BLaER1 (cell line): ENCODE results near the gene DDN.

Experiments used
- H3K27ac ChIP-seq: shearing (Covaris generic); formaldehyde crosslinking; 2 replicates; pipeline ENCODE4 v1.8.1; 2022
- H3K27me3 ChIP-seq: shearing (Covaris generic); formaldehyde crosslinking; 2 replicates; pipeline ENCODE4 v1.8.1; 2022
- H3K36me3 ChIP-seq: shearing (Covaris generic); formaldehyde crosslinking; 2 replicates; pipeline ENCODE4 v1.8.1; 2022
- H3K4me1 ChIP-seq: shearing (Covaris generic); formaldehyde crosslinking; 2 replicates; pipeline ENCODE4 v1.8.1; 2022
- H3K4me2 ChIP-seq: shearing (Covaris generic); formaldehyde crosslinking; 2 replicates; pipeline ENCODE4 v1.8.1; 2022
- H3K4me3 ChIP-seq: shearing (Covaris generic); formaldehyde crosslinking; 2 replicates; pipeline ENCODE4 v1.8.1; 2022
- H3K9ac ChIP-seq: shearing (Covaris generic); formaldehyde crosslinking; 2 replicates; pipeline ENCODE4 v1.8.1; 2022
- H3K9me3 ChIP-seq: shearing (Covaris generic); formaldehyde crosslinking; 2 replicates; pipeline ENCODE4 v1.8.1; 2022
- H4K20me1 ChIP-seq: shearing (Covaris generic); formaldehyde crosslinking; 2 replicates; pipeline ENCODE4 v1.8.1; 2022
- Cebpa-rat ChIP-seq: shearing (Covaris generic); IDR thresholded peaks from 2 replicates; pipeline ENCODE4 v1.8.1; 2022

DDN gene

GRCh38 chr12:48995086-48995879, 3.9 kb downstream of the DDN start:
- TF ChIP-seq Cebpa-rat: no peak
- Histone ChIP-seq H3K36me3 (no peaks in the 10 kb centered on the region), H3K9me3 (no peaks in the 10 kb centered on the region), H3K4me3 (no peak overlapping the region), H3K27ac (no peak overlapping the region), H3K27me3 (peaks cover 67% of the 10 kb centered on the region), H3K4me2 (peak overlapping the region; percentile 66), H3K9ac (no peak overlapping the region), H3K4me1 (peaks cover 62% of the 10 kb centered on the region), H4K20me1 (peaks cover 24% of the 10 kb centered on the region)

DNA sequence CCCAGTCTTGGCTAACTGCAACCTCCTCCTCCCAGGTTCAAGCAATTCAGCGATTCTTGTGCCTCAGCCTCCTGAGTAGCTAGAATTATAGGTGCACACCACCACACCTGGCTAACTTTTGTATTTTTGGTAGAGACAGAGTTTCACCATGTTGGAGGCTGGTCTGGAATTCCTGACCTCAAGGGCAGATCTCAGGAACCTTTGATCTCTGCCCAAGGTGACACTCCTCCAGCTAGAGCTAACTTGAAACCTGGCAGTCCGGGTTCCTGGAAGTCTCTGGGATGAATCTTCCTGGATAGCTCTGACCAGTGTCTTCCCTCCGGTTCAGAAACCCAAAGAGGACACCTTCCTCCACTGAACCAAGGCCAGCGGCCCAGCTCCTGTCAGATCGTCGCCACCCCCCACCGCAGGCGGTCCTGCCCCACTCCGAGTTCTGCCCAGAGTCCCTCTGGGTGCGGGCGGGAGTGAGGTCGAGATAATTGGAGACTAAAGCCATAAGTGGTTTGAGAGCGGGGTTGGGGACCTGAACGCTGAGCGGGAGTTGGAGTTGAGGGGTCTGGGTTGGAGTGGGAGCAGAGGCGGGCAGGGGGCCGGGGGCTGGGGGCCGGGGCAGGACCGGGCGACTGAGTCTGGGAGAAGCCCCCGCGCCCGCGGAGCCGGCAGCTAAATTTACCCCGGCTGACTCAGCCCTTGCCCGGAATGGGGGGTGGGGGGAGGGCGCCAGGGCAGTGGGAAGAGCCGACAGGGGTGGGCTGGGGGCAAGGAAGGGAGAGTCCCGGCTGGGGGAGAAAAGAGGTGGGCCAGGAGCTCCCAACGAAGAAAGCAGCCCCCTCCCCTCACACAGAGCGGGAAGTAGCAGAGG, 4.7 kb downstream of the DDN start:
- no peaks in the 10 kb centered on the region for H3K36me3 ChIP-seq
- peaks cover 59% of the 10 kb centered on the region for H3K27me3 ChIP-seq
- no peaks in the 10 kb centered on the region for H3K9me3 ChIP-seq
- 0 out of 2 replicates have a peak overlapping the region, but pooled peaks have one; percentile 66 for H3K4me2 ChIP-seq
- no peak for TF ChIP-seq Cebpa-rat
- no peak overlapping the region for H3K9ac ChIP-seq
- peaks cover 18% of the 10 kb centered on the region; the same call in 1 of the 2 replicates for H4K20me1 ChIP-seq
- H3K27ac ChIP-seq: no peak overlapping the region
- peaks cover 54% of the 10 kb centered on the region for H3K4me1 ChIP-seq
- no peak overlapping the region for H3K4me3 ChIP-seq

- Histone ChIP-seq H3K9me3 (no peaks in the 10 kb centered on the region), H3K4me1 (peaks cover 49% of the 10 kb centered on the region), H3K36me3 (no peaks in the 10 kb centered on the region), H4K20me1 (peaks cover 18% of the 10 kb centered on the region; the same call in 1 of the 2 replicates), H3K9ac (no peak overlapping the region), H3K27ac (no peak overlapping the region), H3K4me2 (no peak overlapping the region), H3K4me3 (no peak overlapping the region), H3K27me3 (peaks cover 52% of the 10 kb centered on the region)
- no peak for TF ChIP-seq Cebpa-rat
Measured at GRCh38 chr12:48993787-48994186, 5.4 kb downstream of the DDN start.

GRCh38 chr12:48991247-48992050, 7.7 kb downstream of the DDN start:
- peaks cover 29% of the 10 kb centered on the region for H3K27me3 ChIP-seq
- no peak overlapping the region for H3K9ac ChIP-seq

GRCh38 chr12:48990552-48990951, 8.6 kb downstream of the DDN start:
- no peak for TF ChIP-seq Cebpa-rat
- H3K27ac ChIP-seq: no peak overlapping the region
- no peak overlapping the region for H3K4me3 ChIP-seq
- peak overlapping the region; percentile 23 for H3K4me2 ChIP-seq
- H3K9ac ChIP-seq: no peak overlapping the region
- H3K36me3 ChIP-seq: no peaks in the 10 kb centered on the region
- 0 out of 2 replicates have a peak, but pooled peaks cover under 1% of the 10 kb centered on the region for H4K20me1 ChIP-seq
- H3K9me3 ChIP-seq: no peaks in the 10 kb centered on the region
- H3K27me3 ChIP-seq: peaks cover 20% of the 10 kb centered on the region
- peaks cover 37% of the 10 kb centered on the region for H3K4me1 ChIP-seq

More at GRCh38 chr12:48991247-48992050, 7.7 kb downstream of the DDN start:
- peak overlapping the region; percentile 23 for H3K4me2 ChIP-seq
- H3K4me3 ChIP-seq: no peak overlapping the region
- H3K27ac ChIP-seq: no peak overlapping the region
- no peaks in the 10 kb centered on the region for H3K36me3 ChIP-seq
- H3K4me1 ChIP-seq: peaks cover 31% of the 10 kb centered on the region
- no peak for TF ChIP-seq Cebpa-rat
- H3K9me3 ChIP-seq: no peaks in the 10 kb centered on the region
- H4K20me1 ChIP-seq: peaks cover 9% of the 10 kb centered on the region; the same call in 1 of the 2 replicates

DNA sequence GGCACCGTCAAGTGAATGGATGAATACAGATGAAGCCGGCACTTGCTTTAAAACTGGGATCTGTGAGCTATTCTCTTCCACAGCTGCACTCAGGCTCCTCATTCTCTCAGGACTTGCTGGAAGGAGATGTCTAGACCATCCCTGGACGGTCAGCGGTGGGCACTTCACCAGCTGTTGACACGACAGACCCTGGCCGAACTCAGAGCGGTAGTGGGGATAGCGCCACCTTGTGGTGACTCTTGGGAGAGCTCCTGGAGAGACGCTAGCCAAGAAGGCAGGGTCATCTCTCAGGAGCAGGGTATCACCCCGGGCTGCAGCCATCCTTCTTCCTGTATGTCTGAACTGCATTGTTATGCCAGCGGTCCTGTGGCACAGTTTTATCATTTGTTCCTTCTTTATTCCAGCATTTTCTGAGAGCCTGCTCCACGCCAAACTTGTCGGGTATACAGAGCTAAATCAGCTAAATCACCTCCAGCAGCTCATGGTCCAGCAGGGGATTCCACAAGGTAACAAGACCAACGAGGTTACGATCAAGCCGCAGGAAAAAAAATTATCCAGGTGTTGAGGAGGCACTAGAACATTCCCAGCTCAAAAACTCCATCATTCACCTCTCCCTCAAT, 11.0 kb downstream of the DDN start:
- Histone ChIP-seq H3K4me3 (no peak overlapping the region), H3K27me3 (peaks cover 9% of the 10 kb centered on the region), H3K27ac (no peak overlapping the region), H3K4me1 (peaks cover 51% of the 10 kb centered on the region), H3K4me2 (no peak overlapping the region), H3K36me3 (no peaks in the 10 kb centered on the region), H3K9me3 (no peaks in the 10 kb centered on the region), H3K9ac (no peak overlapping the region), H4K20me1 (no peaks in the 10 kb centered on the region)
- TF ChIP-seq Cebpa-rat: no peak

- peaks cover 22% of the 10 kb centered on the region for H3K27me3 ChIP-seq
Measured at GRCh38 chr12:48986720-48987291, 12.4 kb downstream of the DDN start.

DNA sequence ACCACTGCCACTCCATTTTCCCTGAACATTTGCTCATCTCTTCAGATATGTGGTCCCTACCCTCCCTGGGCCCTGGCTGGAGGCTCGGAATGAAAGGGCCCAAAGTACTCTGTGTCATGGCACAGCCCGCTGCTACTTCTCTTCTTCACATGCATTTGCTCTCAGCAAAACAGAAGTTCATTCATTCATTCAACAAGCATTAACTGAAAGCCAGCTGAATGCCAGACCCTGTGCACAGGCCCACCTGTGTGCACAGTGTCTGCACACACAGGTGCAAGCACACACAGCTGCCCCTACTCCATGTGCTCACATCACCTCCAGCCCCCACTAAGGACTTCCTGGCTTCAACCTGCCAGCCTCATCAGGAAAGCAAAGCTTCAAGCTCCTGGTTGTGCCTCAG, 13.3 kb downstream of the DDN start:
- Histone ChIP-seq H3K4me3 (peak overlapping the region; percentile 53; the same call in 1 of the 2 replicates), H3K9me3 (no peaks in the 10 kb centered on the region), H3K36me3 (no peaks in the 10 kb centered on the region), H3K4me1 (peaks cover 55% of the 10 kb centered on the region), H3K27me3 (peaks cover 31% of the 10 kb centered on the region), H3K4me2 (peak overlapping the region; percentile 95), H3K27ac (no peak overlapping the region), H4K20me1 (peaks cover 12% of the 10 kb centered on the region), H3K9ac (0 out of 2 replicates have a peak overlapping the region, but pooled peaks have one; percentile 56)
- no peak for TF ChIP-seq Cebpa-rat

More at GRCh38 chr12:48986720-48987291, 12.4 kb downstream of the DDN start:
- H3K9ac ChIP-seq: no peak overlapping the region
- peaks cover 4% of the 10 kb centered on the region; the same call in 1 of the 2 replicates for H4K20me1 ChIP-seq
- H3K4me2 ChIP-seq: peak overlapping the region; percentile 95
- H3K36me3 ChIP-seq: no peaks in the 10 kb centered on the region
- H3K9me3 ChIP-seq: no peaks in the 10 kb centered on the region
- peaks cover 55% of the 10 kb centered on the region for H3K4me1 ChIP-seq
- no peak for TF ChIP-seq Cebpa-rat
- no peak overlapping the region for H3K4me3 ChIP-seq
- H3K27ac ChIP-seq: no peak overlapping the region
